GM10847 (cell line): ENCODE data around the gene PTPN23.

Experiments used
- POLR2A ChIP-seq: IDR thresholded peaks from 2 replicates; pipeline ENCODE4 v1.6.1; 2011; ENCODE audit not compliant: insufficient read length; ENCODE audit errors: extremely low read depth

Gene PTPN23

GRCh38 chr3:47394140-47394870 lies 13.5 kb downstream of the PTPN23 start:
- TF ChIP-seq POLR2A: no peak

DNA sequence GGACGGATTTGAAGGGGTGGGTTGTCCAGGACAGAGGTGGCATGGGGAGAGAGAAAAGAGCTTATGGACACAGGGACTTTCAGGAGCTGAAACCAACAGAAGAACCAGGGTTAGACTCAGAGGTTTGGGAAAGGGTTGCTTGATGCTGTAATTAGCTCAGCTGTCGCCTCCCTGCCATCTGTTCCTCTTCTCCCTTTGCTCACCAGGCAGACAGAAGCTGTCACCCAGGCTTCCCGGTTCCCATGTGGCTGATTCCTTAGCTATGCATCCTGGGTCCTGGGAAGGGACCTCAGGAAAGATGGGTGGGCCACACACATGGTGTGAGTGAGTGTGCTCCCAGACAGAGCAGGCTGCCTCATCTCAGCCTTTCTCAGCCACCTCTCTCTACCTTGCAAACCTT lies 14.1 kb downstream of the PTPN23 start:
- no peak for TF ChIP-seq POLR2A

GRCh38 chr3:47398228-47398627 lies 17.4 kb downstream of the PTPN23 start:
- TF ChIP-seq POLR2A: no peak

GRCh38 chr3:47399016-47399415 lies 18.2 kb downstream of the PTPN23 start:
- TF ChIP-seq POLR2A: no peak

GRCh38 chr3:47399531-47400270 lies 18.9 kb downstream of the PTPN23 start:
- TF ChIP-seq POLR2A: no peak

DNA sequence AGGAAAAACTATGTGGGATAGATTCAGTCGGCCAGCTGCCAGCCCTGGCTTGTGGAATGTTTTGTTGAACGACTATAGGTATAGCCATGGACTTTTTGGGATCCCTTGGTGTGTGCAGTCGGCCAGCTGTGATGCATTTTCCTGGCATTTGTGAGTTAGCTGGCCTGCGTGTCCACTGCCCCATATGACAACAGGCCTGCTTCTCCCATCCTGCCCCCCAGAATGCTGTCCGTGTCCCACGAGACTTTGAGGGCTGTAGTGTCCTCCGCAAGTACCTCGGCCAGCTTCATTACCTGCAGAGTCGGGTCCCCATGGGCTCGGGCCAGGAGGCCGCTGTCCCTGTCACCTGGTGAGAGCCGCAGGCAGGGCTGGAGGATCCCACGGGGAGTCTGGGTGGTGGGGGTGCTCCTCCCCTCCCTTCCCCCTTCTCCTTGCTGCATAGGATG lies 23.6 kb downstream of the PTPN23 start:
- TF ChIP-seq POLR2A: no peak

GRCh38 chr3:47404955-47405790 lies 24.4 kb downstream of the PTPN23 start:
- no peak for TF ChIP-seq POLR2A

DNA sequence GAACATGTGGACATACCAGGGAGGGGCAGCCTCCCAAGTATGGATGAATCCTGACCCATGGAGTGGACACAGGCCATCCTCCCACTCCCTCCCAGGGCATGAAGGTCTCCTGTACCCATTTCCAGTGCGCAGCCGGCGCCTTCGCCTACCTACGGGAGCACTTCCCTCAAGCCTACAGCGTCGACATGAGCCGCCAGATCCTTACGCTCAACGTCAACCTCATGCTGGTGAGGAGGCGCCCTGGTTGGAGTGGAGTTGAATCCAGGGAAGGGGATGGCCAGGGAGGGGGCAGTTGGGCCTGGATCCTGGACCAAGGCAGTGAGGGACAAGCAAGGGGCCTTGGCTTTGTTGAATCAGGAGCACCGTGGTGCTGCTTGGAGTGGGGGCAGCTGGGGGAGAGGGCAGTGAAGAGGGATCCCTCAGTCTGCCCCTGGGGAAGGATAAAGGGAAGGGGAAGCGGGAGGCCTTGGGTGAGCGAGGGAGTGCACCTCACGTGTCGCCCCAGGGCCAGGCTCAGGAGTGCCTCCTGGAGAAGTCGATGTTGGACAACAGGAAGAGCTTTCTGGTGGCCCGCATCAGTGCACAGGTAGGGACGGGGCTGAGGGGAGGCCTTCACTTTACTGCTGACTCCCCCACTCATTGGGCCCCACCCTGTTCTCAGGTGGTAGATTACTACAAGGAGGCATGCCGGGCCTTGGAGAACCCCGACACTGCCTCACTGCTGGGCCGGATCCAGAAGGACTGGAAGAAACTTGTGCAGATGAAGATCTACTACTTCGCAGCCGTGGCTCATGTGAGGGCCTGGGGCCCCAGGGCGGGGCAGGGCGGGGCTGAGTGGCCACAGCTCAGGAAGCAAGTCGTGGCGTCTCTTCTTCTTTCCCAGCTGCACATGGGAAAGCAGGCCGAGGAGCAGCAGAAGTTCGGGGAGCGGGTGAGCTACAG lies 25.3 kb downstream of the PTPN23 start:
- TF ChIP-seq POLR2A: no peak

DNA sequence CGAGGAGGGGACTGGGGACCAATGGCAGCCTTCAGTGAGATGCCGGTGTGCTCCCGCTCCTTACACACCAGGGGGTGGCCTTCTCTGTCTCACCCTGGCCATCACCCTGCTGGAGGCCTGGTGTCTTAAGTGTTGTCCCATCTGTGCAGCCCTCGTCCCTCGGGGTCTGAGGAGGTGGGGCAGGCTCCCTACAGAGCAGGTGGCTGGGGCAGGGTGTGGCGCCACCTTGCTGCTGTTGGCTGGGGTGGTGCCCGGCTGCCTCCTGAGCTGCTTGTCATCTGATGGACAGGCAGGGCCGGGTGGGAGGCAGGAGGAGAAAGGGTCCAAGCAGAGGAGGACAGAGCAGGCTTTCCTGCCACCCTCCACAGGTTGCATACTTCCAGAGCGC lies 25.9 kb downstream of the PTPN23 start:
- no peak for TF ChIP-seq POLR2A

- TF ChIP-seq POLR2A: no peak
These were observed 26.4 kb downstream of the PTPN23 start for GRCh38 chr3:47407237-47407636.

DNA sequence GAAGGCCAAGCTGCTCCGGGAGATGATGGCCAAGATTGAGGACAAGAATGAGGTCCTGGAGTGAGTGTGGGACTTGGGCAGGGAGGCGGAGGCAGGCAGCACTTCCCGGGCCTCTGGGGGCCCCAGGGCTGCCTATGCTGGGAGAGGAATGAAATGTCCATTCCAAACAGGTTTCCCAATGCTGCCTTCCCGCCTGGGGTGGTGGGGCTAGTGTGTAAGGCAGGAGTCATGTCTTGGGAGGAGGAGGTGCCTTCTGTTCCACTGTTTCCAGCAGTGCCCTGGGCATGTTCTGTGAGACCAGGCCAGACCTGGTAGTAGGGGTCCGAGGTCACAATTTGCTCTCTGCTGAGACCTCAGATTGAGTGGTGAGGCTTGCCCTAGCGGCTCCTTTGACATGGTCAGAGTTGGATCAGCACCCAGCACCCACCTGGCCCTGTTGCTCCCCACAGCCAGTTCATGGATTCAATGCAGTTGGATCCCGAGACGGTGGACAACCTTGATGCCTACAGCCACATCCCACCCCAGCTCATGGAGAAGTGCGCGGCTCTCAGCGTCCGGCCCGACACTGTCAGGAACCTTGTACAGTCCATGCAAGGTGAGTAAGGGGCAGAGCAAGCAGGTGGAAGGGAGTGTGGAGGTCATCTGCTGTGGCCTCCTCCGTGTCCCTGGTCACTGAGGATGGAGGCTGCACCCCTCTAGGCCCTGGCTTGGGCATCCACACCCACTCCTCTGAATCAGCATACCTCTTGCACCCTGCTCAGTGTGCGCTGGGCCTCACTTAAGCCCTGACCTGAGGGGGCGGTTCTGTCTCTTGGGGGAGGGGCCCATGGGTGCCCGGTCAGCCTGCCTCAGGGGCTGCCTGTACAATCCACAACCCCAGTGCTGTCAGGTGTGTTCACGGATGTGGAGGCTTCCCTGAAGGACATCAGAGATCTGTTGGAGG lies 27.3 kb downstream of the PTPN23 start:
- TF ChIP-seq POLR2A: no peak

GRCh38 chr3:47408839-47409229 lies 28.0 kb downstream of the PTPN23 start:
- no peak for TF ChIP-seq POLR2A

GRCh38 chr3:47409284-47409683 lies 28.5 kb downstream of the PTPN23 start:
- no peak for TF ChIP-seq POLR2A
